HTERT RPE-1 (cell line): ENCODE results near the gene CCDC28B.

Source experiments
- in situ Hi-C: fragments of 300-500 bp; cut with MboI; formaldehyde crosslinking; loops from 4 replicates; pipeline ENCODE4 v1.14.3; 2020; ENCODE audit warnings: low sequenced_read_pairs

Gene CCDC28B

GRCh38 chr1:32249831-32250525, 49.6 kb downstream of the CCDC28B start:
- in situ Hi-C loops: no loop called here

GRCh38 chr1:32250893-32251716, 50.7 kb downstream of the CCDC28B start, which contains the start of gene LCK:
LCK (plus strand) TSS chr1:32251265; CDS start chr1:32274330, 23,065 bp downstream.
- in situ Hi-C loops: no loop called here
